ENCODE data around the gene DGCR2.

Gene DGCR2

GRCh38 chr22:19040888-19041703 lies 81.1 kb downstream of the DGCR2 start:
- H3K27ac ChIP-seq (ENCODE audit: low read length): no peak overlapping the region
- TF ChIP-seq CTCF (IDR thresholded peaks at IDR 0.05; ENCODE audit: borderline replicate concordance, extremely low read depth, low read length, poor library complexity, severe bottlenecking): no peak
- H3K4me1 ChIP-seq (ENCODE audit: insufficient read depth, low read length): no peaks in the 10 kb centered on the region
- ATAC-seq (ENCODE audit: insufficient read depth, low read depth) (no peak), DNase-seq (no peak)
- peaks cover 86% of the 10 kb centered on the region for H3K36me3 ChIP-seq (ENCODE audit: insufficient read depth, low read length)
- no peak overlapping the region for H3K4me2 ChIP-seq (ENCODE audit: insufficient read depth, low read length)
- peaks cover 17% of the 10 kb centered on the region for H4K20me1 ChIP-seq (ENCODE audit: insufficient read depth, low read length)
- no peak overlapping the region for H2AFZ ChIP-seq (ENCODE audit: low read depth, low read length)
- H3K4me3 ChIP-seq (ENCODE audit: low read depth in 1 of 2, low read length in 2 of 2): no peak overlapping the region
- H3K9me3 ChIP-seq (ENCODE audit: insufficient read depth, low read length, severe bottlenecking): no peaks in the 10 kb centered on the region
- H3K9ac ChIP-seq (ENCODE audit: low read depth, low read length): no peak overlapping the region
- no peaks in the 10 kb centered on the region for H3K27me3 ChIP-seq (ENCODE audit: insufficient read depth, low read length, poor library complexity)
- no peaks in the 10 kb centered on the region for H3K79me2 ChIP-seq (ENCODE audit: insufficient read depth, low read length)

- DNase-seq (no peak), ATAC-seq (ENCODE audit: insufficient read depth, low read depth) (no peak)
- Histone ChIP-seq H3K27ac (ENCODE audit: low read length) (no peak overlapping the region), H3K9ac (ENCODE audit: low read depth, low read length) (no peak overlapping the region), H3K79me2 (ENCODE audit: insufficient read depth, low read length) (no peaks in the 10 kb centered on the region), H3K27me3 (ENCODE audit: insufficient read depth, low read length, poor library complexity) (no peaks in the 10 kb centered on the region), H4K20me1 (ENCODE audit: insufficient read depth, low read length) (peaks cover 24% of the 10 kb centered on the region), H3K4me3 (ENCODE audit: low read depth in 1 of 2, low read length in 2 of 2) (no peak overlapping the region), H2AFZ (ENCODE audit: low read depth, low read length) (no peak overlapping the region), H3K36me3 (ENCODE audit: insufficient read depth, low read length) (peaks cover 81% of the 10 kb centered on the region), H3K4me1 (ENCODE audit: insufficient read depth, low read length) (no peaks in the 10 kb centered on the region), H3K9me3 (ENCODE audit: insufficient read depth, low read length, severe bottlenecking) (no peaks in the 10 kb centered on the region), H3K4me2 (ENCODE audit: insufficient read depth, low read length) (no peak overlapping the region)
- no peak for TF ChIP-seq CTCF (IDR thresholded peaks at IDR 0.05; ENCODE audit: borderline replicate concordance, extremely low read depth, low read length, poor library complexity, severe bottlenecking)
- TF ChIP-seq EZH2 (IDR thresholded peaks at IDR 0.05; ENCODE audit: borderline replicate concordance, low read depth, low read length, severe bottlenecking): no peak
Observed at GRCh38 chr22:19040391-19040861, 81.8 kb downstream of the DGCR2 start.

- Histone ChIP-seq H2AFZ (ENCODE audit: low read depth, low read length) (no peak overlapping the region), H3K36me3 (ENCODE audit: insufficient read depth, low read length) (peaks cover 75% of the 10 kb centered on the region), H3K9me3 (ENCODE audit: insufficient read depth, low read length, severe bottlenecking) (no peaks in the 10 kb centered on the region), H3K4me1 (ENCODE audit: insufficient read depth, low read length) (no peaks in the 10 kb centered on the region), H4K20me1 (ENCODE audit: insufficient read depth, low read length) (peaks cover 26% of the 10 kb centered on the region), H3K27me3 (ENCODE audit: insufficient read depth, low read length, poor library complexity) (no peaks in the 10 kb centered on the region), H3K79me2 (ENCODE audit: insufficient read depth, low read length) (no peaks in the 10 kb centered on the region), H3K27ac (ENCODE audit: low read length) (no peak overlapping the region), H3K4me3 (ENCODE audit: low read depth in 1 of 2, low read length in 2 of 2) (no peak overlapping the region), H3K9ac (ENCODE audit: low read depth, low read length) (no peak overlapping the region), H3K4me2 (ENCODE audit: insufficient read depth, low read length) (no peak overlapping the region)
- DNase-seq (no peak), ATAC-seq (ENCODE audit: insufficient read depth, low read depth) (no peak)
- no peak for TF ChIP-seq EZH2 (IDR thresholded peaks at IDR 0.05; ENCODE audit: borderline replicate concordance, low read depth, low read length, severe bottlenecking)
- TF ChIP-seq CTCF (IDR thresholded peaks at IDR 0.05; ENCODE audit: borderline replicate concordance, extremely low read depth, low read length, poor library complexity, severe bottlenecking): no peak
Observed at GRCh38 chr22:19039796-19040280, 82.4 kb downstream of the DGCR2 start.

Data from DND-41 (cell line).